K562 (cell line): ENCODE data around the gene CCDC117. TPM values are rescaled to one million over a fixed set of nuclear protein-coding genes. Genes with fewer than 3 reads are reported as not detected.
A peak's percentile ranks its signal among the peaks of the same experiment; 100 is the strongest.

Experiments
- ATAC-seq: fragments of 200-7000 bp; cut with Tn5 transposase; 3 replicates; pipeline ENCODE4 v1.9.1; 2020; ENCODE audit warnings: moderate library complexity
- BruUV-seq: library from RNA; stranded (reverse); fragments of 400-500 nt; replicated peaks from 2 replicates; lab custom pipeline; 2021; lab: Mats Ljungman, UMichigan
- CTCF ChIA-PET: fragments of 300-600 bp; formaldehyde crosslinking; extraction: SDS; loops from one replicate; lab custom pipeline; 2021; ENCODE audit warnings: low intra/inter-chr PET ratio; lab: Yijun Ruan, JAX
- POLR2A ChIA-PET: fragments of 300-600, 350-650 bp; sonication (Branson Sonifier 250); formaldehyde crosslinking; extraction: SDS; loops from one replicate; lab custom pipeline; 2021; ENCODE audit warnings: antibody characterized with exemption, inconsistent platforms; lab: Yijun Ruan, JAX
- DNase-seq, 4 experiments: peaks; one replicate each; pipeline versions ENCODE4 v3.0.0 to v3.0.0-alpha.2; 2011 to 2018; ENCODE audit warnings: low spot score in 3 of 4, mixed read lengths in 3 of 4; ENCODE audit errors: extremely low read depth in 1 of 4
- FAIRE-seq: peaks from 2 replicates; lab custom pipeline; 2011; peaks lifted over from hg19 to GRCh38; lab: Jason Lieb, UNC
- H2AFZ ChIP-seq: 2 replicates; pipeline ENCODE4 v1.6.0; 2011; ENCODE audit warnings: low read depth, low read length, control low read depth, inconsistent platforms
- H3K27ac ChIP-seq: fragments of 200-600 bp; 3 replicates; pipeline ENCODE4 v1.8.0; 2011; ENCODE audit warnings: low read depth, mild to moderate bottlenecking, control low read depth, inconsistent platforms, low read length, moderate library complexity, mixed read lengths; ENCODE audit errors: extremely low read depth
- H3K27me3 ChIP-seq, 2 experiments: fragments of 300-600 bp in 1 of 2; 2 replicates in 1 of 2; 3 replicates in 1 of 2; pipeline versions ENCODE4 v1.6.0 to v1.8.0; 2011; ENCODE audit warnings: inconsistent platforms in 2 of 2, low read length in 2 of 2, mild to moderate bottlenecking in 1 of 2, mixed read lengths in 1 of 2, moderate library complexity in 1 of 2; ENCODE audit not compliant: control insufficient read depth in 2 of 2, insufficient read depth in 2 of 2
- H3K36me3 ChIP-seq: fragments of 300-600 bp; 3 replicates; pipeline ENCODE4 v1.8.0; 2011; ENCODE audit warnings: mild to moderate bottlenecking, low read length, inconsistent platforms; ENCODE audit not compliant: control insufficient read depth, insufficient read depth
- H3K4me1 ChIP-seq, 2 experiments: fragments of 200-600 bp in 1 of 2; replicated peaks in 1 of 2; 2 replicates in 1 of 2; 3 replicates in 1 of 2; pipeline versions ENCODE4 v1.5.1 to v1.8.0; 2011; ENCODE audit warnings: inconsistent platforms in 2 of 2, low read length in 2 of 2, mild to moderate bottlenecking in 1 of 2, mixed read lengths in 1 of 2, moderate library complexity in 1 of 2; ENCODE audit not compliant: control insufficient read depth in 2 of 2, insufficient read depth in 2 of 2
- H3K4me2 ChIP-seq: 2 replicates; pipeline ENCODE4 v1.6.1; 2011; ENCODE audit warnings: low read length, control low read depth, inconsistent platforms, mixed read lengths; ENCODE audit not compliant: insufficient read depth
- H3K4me3 ChIP-seq: fragments of 200-600 bp; sonication (generic), shearing (Covaris generic); 2 replicates; pipeline ENCODE4 v1.5.1; 2016; ENCODE audit warnings: control low read depth, inconsistent platforms
- H3K79me2 ChIP-seq: fragments of 200-600 bp; 3 replicates; pipeline ENCODE4 v1.8.0; 2011; ENCODE audit warnings: low read length, inconsistent platforms; ENCODE audit not compliant: control insufficient read depth, insufficient read depth
- H3K9ac ChIP-seq, 2 experiments: 2 replicates each; pipeline versions ENCODE4 v1.6.0 to v1.6.1; 2011; ENCODE audit warnings: low read depth in 2 of 2, low read length in 2 of 2, control low read depth in 1 of 2, inconsistent platforms in 1 of 2, mild to moderate bottlenecking in 1 of 2, mixed read lengths in 1 of 2; ENCODE audit not compliant: insufficient read depth in 1 of 2
- H3K9me1 ChIP-seq: one replicate; pipeline ENCODE4 v1.6.0; 2011; ENCODE audit warnings: inconsistent platforms, mild to moderate bottlenecking, low read length, moderate library complexity; ENCODE audit not compliant: control insufficient read depth, insufficient read depth
- H3K9me3 ChIP-seq: replicated peaks from 2 replicates; pipeline ENCODE4 v1.5.1; 2011; ENCODE audit warnings: low read depth, low read length, inconsistent platforms; ENCODE audit not compliant: control insufficient read depth, insufficient read depth
- H4K20me1 ChIP-seq: replicated peaks from 2 replicates; pipeline ENCODE4 v1.6.1; 2011; ENCODE audit warnings: low read length, inconsistent platforms, mixed read lengths; ENCODE audit not compliant: control insufficient read depth, insufficient read depth
- CBFB ChIP-seq: sonication (generic); formaldehyde crosslinking; IDR thresholded peaks from 2 replicates; pipeline ENCODE4 v1.4.0; 2020; ENCODE audit warnings: mild to moderate bottlenecking, missing genetic modification reagents
- EP400 ChIP-seq: fragments of 450-650 bp; IDR thresholded peaks from 2 replicates; pipeline ENCODE4 v1.6.1; 2017; ENCODE audit warnings: antibody characterized with exemption, mild to moderate bottlenecking, moderate library complexity
- FOXP1 ChIP-seq: sonication (generic); formaldehyde crosslinking; IDR thresholded peaks from 2 replicates; pipeline ENCODE4 v1.8.0; 2022; ENCODE audit warnings: mild to moderate bottlenecking, missing genetic modification reagents
- HNRNPL ChIP-seq: fragments of 200-400 bp; formaldehyde crosslinking; IDR thresholded peaks from 2 replicates; pipeline ENCODE4 v1.6.1; 2017; ENCODE audit warnings: low read depth, mild to moderate bottlenecking, low read length
- POLR2G ChIP-seq: fragments of 200-400 bp; formaldehyde crosslinking; IDR thresholded peaks from 2 replicates; pipeline ENCODE4 v1.6.1; 2017; ENCODE audit warnings: low read depth, mild to moderate bottlenecking, antibody characterized with exemption, low read length, moderate library complexity
- RBBP5 ChIP-seq: fragments of 200-600 bp; sonication (generic); IDR thresholded peaks from 2 replicates; pipeline ENCODE4 v1.6.1; 2012; ENCODE audit warnings: borderline replicate concordance, mild to moderate bottlenecking, low read length, control low read depth, inconsistent platforms; ENCODE audit not compliant: insufficient read depth, poor library complexity, severe bottlenecking
- SAFB2 ChIP-seq: fragments of 200-400 bp; formaldehyde crosslinking; IDR thresholded peaks from 2 replicates; pipeline ENCODE4 v1.6.1; 2018; ENCODE audit warnings: borderline replicate concordance, low read length, low read depth, moderate library complexity; ENCODE audit not compliant: severe bottlenecking
- THAP7 ChIP-seq: fragments of 250-450 bp; sonication (Bioruptor Pico); IDR thresholded peaks from 2 replicates; pipeline ENCODE4 v1.5.0; 2021
- ZNF282 ChIP-seq: sonication (generic); formaldehyde crosslinking; IDR thresholded peaks from 2 replicates; pipeline ENCODE4 v1.8.1; 2023; ENCODE audit warnings: missing genetic modification reagents
- WGBS: fragments of 100-300 bp; shearing (Covaris generic); methylation state at CpG from one replicate; pipeline ENCODE4 v1.1.6; 2016; ENCODE audit warnings: low coverage, mixed read lengths; ENCODE audit not compliant: insufficient coverage; ENCODE audit errors: missing lambda C conversion rate; 5-methylcytosine and 5-hydroxymethylcytosine counted together
- in situ Hi-C: fragments of 300-500 bp; cut with MboI; formaldehyde crosslinking; loops from 4 replicates; pipeline ENCODE4 v1.15.0; 2018; ENCODE audit warnings: inconsistent platforms, mixed read lengths
- intact Hi-C: fragments of 100-400 bp; cut with micrococcal nuclease; formaldehyde crosslinking; loops from 2 replicates; pipeline ENCODE4 v1.14.2; 2022
- polyA plus RNA-seq, 8 experiments: library from polyadenylated mRNA; depleted of rRNA in 4 of 8; stranded (reverse) in 5 of 8; unstranded in 3 of 8; fragments of >200 nt; fragmentation: Nextera tagmentation in 2 of 8; fragmentation: Illumina TruSeq in 1 of 8; extraction: Ambion mirVana in 2 of 8; extraction: Trizol in 1 of 8; gene quantifications; 2 replicates each; pipeline versions ENCODE4 v1.2.1 to v1.2.3, GENCODE V29; 2011 to 2014; ENCODE audit warnings: inconsistent platforms in 1 of 8, missing spikeins in 1 of 8
- total RNA-seq, 7 experiments: library from RNA; depleted of rRNA in 6 of 7; stranded (reverse); fragments of >200 nt in 6 of 7; fragmentation: Illumina TruSeq in 2 of 7; extraction: Trizol in 2 of 7; gene quantifications; 2 replicates each; pipeline versions ENCODE4 v1.2.1 to v1.2.3, GENCODE V29; 2011 to 2021; ENCODE audit warnings: low replicate concordance in 1 of 7

The CCDC117 gene
- total and polyA plus RNA-seq, 9 of the 15 experiments (the other 6 are each of a cell fraction or from before 2014, with no cell fraction given) = 5.7 to 23.3 (median 15.8) TPM

GRCh38 chr22:28829358-28830181 lies 57.1 kb downstream of the CCDC117 start:
- 24% methylated on average over 12 of the region's 12 CpGs for WGBS
- DNase-seq = peak; percentile 59 to 78 (median 74)
- peak; percentile 97 for FAIRE-seq
- in situ Hi-C loops (loop anchor here (5.0 to 10.0 kb wide), 3 partner anchors 227 to 805 kb away; no protein-coding TSS in a partner anchor), intact Hi-C loops (loop anchor here (1.0 to 5.0 kb wide), 2 partner anchors 37 to 229 kb away; no protein-coding TSS in a partner anchor)
- Histone ChIP-seq H3K9me3 (no peaks in the 10 kb centered on the region), H3K9me1 (no peaks in the 10 kb centered on the region), H3K4me3 (no peak overlapping the region), H3K36me3 (no peaks in the 10 kb centered on the region), H3K27me3 (no peaks in the 10 kb centered on the region), H3K27ac (no peak overlapping the region), H3K4me1 (no peaks in the 10 kb centered on the region), H4K20me1 (no peaks in the 10 kb centered on the region), H2AFZ (no peak overlapping the region), H3K4me2 (no peak overlapping the region), H3K9ac (no peak overlapping the region), H3K79me2 (no peaks in the 10 kb centered on the region)
- no TSS peak for BruUV-seq
- ATAC-seq = peak; percentile 88
- POLR2A ChIA-PET = interaction anchor here (1.2 to 2.9 kb wide), 3 partner anchors 11 to 211 kb away, joined by 3 to 14 read pairs (median 5); no protein-coding TSS in a partner anchor
- CTCF ChIA-PET = interaction anchor here (0.8 to 2.9 kb wide), 5 partner anchors 39 to 821 kb away, joined by 3 to 22 read pairs (median 3); no protein-coding TSS in a partner anchor
- TF ChIP-seq CBFB (CRISPR knock-in tag) (no peak), SAFB2 (no peak), FOXP1 (no peak), HNRNPL (no peak), RBBP5 (no peak), POLR2G (no peak), THAP7 (CRISPR knock-in tag) (no peak), ZNF282 (CRISPR knock-in tag) (no peak), EP400 (no peak)
